ENCODE measurements around the gene SRMS.

GRCh38 chr20:63577317-63577894, 29.9 kb upstream of the SRMS start:
- TF ChIP-seq ZSCAN29 (CRISPR knock-in tag; conservative IDR thresholded peaks at IDR 0.05) (0 out of 2 replicates have a peak, but pooled peaks have one; percentile 26), PHF21A (CRISPR knock-in tag; IDR thresholded peaks at IDR 0.05) (0 out of 2 replicates have a peak, but pooled peaks have one; percentile 49), CHD4 (IDR thresholded peaks at IDR 0.05; ENCODE audit: borderline replicate concordance, low read length) (no peak), ZFP62 (CRISPR knock-in tag; IDR thresholded peaks at IDR 0.05) (no peak), POLR2AphosphoS5 (IDR thresholded peaks at IDR 0.05; ENCODE audit: low read depth, low read length) (no peak), NPAS2 (CRISPR knock-in tag; IDR thresholded peaks at IDR 0.05; ENCODE audit: borderline replicate concordance) (no peak), PHF8 (CRISPR knock-in tag; IDR thresholded peaks at IDR 0.05) (no peak), CTCF (CRISPR knock-in tag; IDR thresholded peaks at IDR 0.05) (no peak)
- TF ChIP-seq, protein P1, sequence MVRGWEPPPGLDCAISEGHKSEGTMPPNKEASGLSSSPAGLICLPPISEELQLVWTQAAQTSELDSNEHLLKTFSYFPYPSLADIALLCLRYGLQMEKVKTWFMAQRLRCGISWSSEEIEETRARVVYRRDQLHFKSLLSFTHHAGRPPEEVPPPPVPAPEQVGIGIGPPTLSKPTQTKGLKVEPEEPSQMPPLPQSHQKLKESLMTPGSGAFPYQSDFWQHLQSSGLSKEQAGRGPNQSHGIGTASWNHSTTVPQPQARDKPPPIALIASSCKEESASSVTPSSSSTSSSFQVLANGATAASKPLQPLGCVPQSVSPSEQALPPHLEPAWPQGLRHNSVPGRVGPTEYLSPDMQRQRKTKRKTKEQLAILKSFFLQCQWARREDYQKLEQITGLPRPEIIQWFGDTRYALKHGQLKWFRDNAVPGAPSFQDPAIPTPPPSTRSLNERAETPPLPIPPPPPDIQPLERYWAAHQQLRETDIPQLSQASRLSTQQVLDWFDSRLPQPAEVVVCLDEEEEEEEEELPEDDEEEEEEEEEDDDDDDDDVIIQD (CRISPR knock-in tag; IDR thresholded peaks at IDR 0.05; ENCODE audit: low read depth): no peak
